ENCODE results near the gene SAMD4A.

SAMD4A gene

GRCh38 chr14:54840798-54841197 is 273.9 kb downstream of the SAMD4A start:
- TF ChIP-seq CTCF (IDR thresholded peaks at IDR 0.05; ENCODE audit: extremely low read depth, missing control alignments) = no peak
- no peak for DNase-seq (ENCODE audit: low spot score)
